SK-N-SH (cell line): Measurements from ENCODE around the gene AVPR1B.

ENCODE experiments used
- CTCF ChIP-seq: fragments of 200-600 bp; sonication (generic); IDR thresholded peaks from 2 replicates; pipeline ENCODE4 v1.6.1; 2017; ENCODE audit warnings: antibody characterized with exemption, mild to moderate bottlenecking, moderate library complexity
- EP300 ChIP-seq, 2 experiments: IDR thresholded peaks; 2 replicates each; pipeline versions ENCODE4 v1.4.0 to v1.6.1; 2012; ENCODE audit warnings: borderline replicate concordance in 1 of 2, low read depth in 1 of 2, low read length in 1 of 2
- JUND ChIP-seq: IDR thresholded peaks from 2 replicates; pipeline ENCODE4 v1.4.0; 2012
- MXI1 ChIP-seq: IDR thresholded peaks from 2 replicates; pipeline ENCODE4 v1.6.1; 2012; ENCODE audit warnings: mild to moderate bottlenecking, low read depth, low read length, improper control_type of control experiment
- RFX5 ChIP-seq: IDR thresholded peaks from 2 replicates; pipeline ENCODE4 v1.6.1; 2012; ENCODE audit warnings: mild to moderate bottlenecking, improper control_type of control experiment, low read length
- RXRA ChIP-seq: IDR thresholded peaks from 2 replicates; pipeline ENCODE4 v1.4.0; 2012; ENCODE audit warnings: low read depth, mild to moderate bottlenecking, borderline replicate concordance
- SMC3 ChIP-seq: IDR thresholded peaks from 2 replicates; pipeline ENCODE4 v1.6.1; 2012; ENCODE audit warnings: low read depth, low read length, improper control_type of control experiment
- TEAD4 ChIP-seq: IDR thresholded peaks from 2 replicates; pipeline ENCODE4 v1.4.0; 2012; ENCODE audit warnings: mild to moderate bottlenecking, borderline replicate concordance; ENCODE audit not compliant: insufficient read depth

- no peak for TF ChIP-seq CTCF
- no peak for TF ChIP-seq RFX5
- TF ChIP-seq SMC3, result no peak
- TF ChIP-seq MXI1, result no peak
- no peak for TF ChIP-seq EP300 (IDR thresholded peaks at IDR 0.05; ENCODE audit: borderline replicate concordance in 1 of 2, low read depth in 1 of 2, low read length in 1 of 2)
- TF ChIP-seq RXRA, result no peak
- TF ChIP-seq TEAD4, result no peak
- TF ChIP-seq JUND, result no peak
Observed at GRCh38 chr1:206131037-206131436, 13.8 kb upstream of the AVPR1B start.
